Epithelial cell of umbilical artery (primary cell): ENCODE measurements around the gene ZNF540. TPM values are rescaled to one million over a fixed set of nuclear protein-coding genes. Genes with fewer than 3 reads are reported as not detected.

Experiments used
- total RNA-seq: library from RNA; depleted of rRNA; stranded (reverse); fragments of >200 nt; gene quantifications from 2 replicates; pipeline ENCODE4 v1.2.3, GENCODE V29; 2014

ZNF540 gene
- under 0.01 and 0.15 TPM in 2 replicates for total RNA-seq

DNA sequence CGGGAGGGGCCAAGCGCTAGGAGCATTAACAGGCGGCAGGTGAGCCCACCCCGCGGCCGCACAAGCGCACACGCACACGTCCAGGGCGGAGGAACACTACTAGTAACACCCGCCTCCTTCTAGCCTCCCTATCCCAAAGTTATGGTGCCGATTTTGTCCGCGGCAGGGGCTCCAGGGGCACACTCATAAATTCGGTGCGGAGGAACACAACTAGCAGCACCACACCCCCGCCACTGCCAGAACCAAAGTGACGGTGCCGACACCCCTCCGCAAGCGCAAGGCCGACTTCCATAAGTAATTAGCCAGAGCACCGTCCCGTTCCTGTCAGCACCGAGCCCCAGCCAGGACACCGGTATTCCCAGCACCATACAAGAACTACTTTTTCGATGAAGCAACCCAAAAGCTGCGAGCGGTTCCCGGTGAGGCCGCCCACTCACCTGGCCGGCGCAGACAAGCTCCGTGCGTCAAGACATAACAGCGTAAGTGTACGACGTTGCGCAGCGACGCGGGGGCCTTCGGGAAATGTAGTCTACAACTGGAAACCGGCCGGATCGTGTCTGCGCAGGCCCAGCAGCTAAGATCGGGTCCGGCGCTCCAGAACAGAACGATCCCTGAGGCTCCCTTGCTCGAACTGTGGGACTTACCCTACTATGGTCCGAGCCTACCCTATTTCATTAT is at the start of gene ZNF540, which contains the start of gene ZNF571:
TSS of gene ZNF540 (plus strand) at position 573 of the 678 bp plus-strand sequence. CDS start 3,572 bp downstream, outside the sequence.
TSS of gene ZNF571 (minus strand) at position 489 of the 678 bp plus-strand sequence. CDS start 8,116 bp downstream, outside the sequence.

DNA sequence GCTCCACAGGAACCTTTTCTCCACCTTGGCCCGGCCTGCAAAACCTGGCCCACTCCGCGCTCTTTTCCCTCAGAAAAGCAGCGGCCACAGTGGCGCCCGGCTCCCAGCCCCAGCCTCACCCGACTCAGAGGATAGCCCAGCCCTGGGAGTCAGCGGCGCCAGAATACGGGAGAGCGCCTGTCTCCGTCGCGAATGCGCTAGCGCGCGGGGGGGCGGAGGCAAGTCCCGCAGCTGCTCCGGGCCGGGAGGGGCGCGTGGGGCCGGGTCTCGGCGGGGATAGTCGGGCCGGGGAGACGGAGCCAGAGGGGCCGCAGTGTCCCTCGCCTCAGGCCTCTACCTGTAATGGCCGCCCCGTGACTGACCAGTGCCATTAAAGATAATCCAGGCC is 60.6 kb downstream of the ZNF540 start, which contains the start of gene ZFP30:
TSS of gene ZFP30 (minus strand) at position 165 of the 388 bp plus-strand sequence. CDS start 7,643 bp downstream, outside the sequence.

Other genes with a start within 250 kb of the ZNF540 start
- 4.5 and 6.1 TPM in 2 replicates for gene ZNF527, start 223.8 kb upstream of the ZNF540 start, total RNA-seq
- gene ZNF569, start 127.4 kb upstream of the ZNF540 start, total RNA-seq: 4.9 and 5.8 TPM in 2 replicates
- 4.9 and 6.2 TPM in 2 replicates for gene ZNF570, start 125.5 kb upstream of the ZNF540 start, total RNA-seq
- under 0.01 and 0.15 TPM in 2 replicates for gene ZNF793, start 87.9 kb upstream of the ZNF540 start, total RNA-seq
- 0.97 and 1.8 TPM in 2 replicates for gene ZNF571, start 84 bp upstream of the ZNF540 start, total RNA-seq
- 14.9 and 16.3 TPM in 2 replicates for gene ZFP30, start 60.6 kb downstream of the ZNF540 start, total RNA-seq
- gene ZNF607, start 124.9 kb downstream of the ZNF540 start, total RNA-seq: 1.9 and 3.8 TPM in 2 replicates
- 3.9 and 5.9 TPM in 2 replicates for gene ZNF573, start 184.7 kb downstream of the ZNF540 start, total RNA-seq